DOHH2 (cell line): Measurements from ENCODE around the gene OR8J1.

Experiments used
- EZH2phosphoT487 ChIP-seq: fragments of 200-600 bp; sonication (generic); IDR thresholded peaks from 2 replicates; pipeline ENCODE4 v1.6.1; 2017; ENCODE audit warnings: borderline replicate concordance, mild to moderate bottlenecking, antibody characterized with exemption, low read length, moderate library complexity, mixed read lengths
- TF ChIP-seq, protein P1 (sequence below): fragments of 200-600 bp; sonication (generic); IDR thresholded peaks from one replicate; pipeline ENCODE4 v1.5.1; 2014; ENCODE audit warnings: antibody characterized with exemption, mild to moderate bottlenecking, low read depth, low read length; ENCODE audit not compliant: poor library complexity, severe bottlenecking

DNA sequence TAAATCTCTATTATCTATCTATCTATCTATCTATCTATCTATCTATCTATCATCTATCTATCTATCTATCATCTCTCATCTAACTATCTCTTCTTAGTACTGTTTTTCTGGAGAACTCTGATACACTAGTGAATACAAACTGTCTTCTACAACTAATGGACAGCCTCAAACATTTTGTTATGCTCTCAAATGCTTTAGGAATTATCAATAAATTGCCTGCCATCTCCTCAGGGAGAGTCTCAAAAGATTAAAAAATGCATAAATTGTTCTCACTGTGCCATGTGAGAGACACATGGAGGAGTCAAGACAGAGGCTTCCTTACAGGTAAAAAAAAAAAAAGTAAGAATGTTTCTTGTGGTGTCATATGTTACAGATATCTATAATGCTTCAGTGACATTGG is 39.2 kb upstream of the OR8J1 start, which contains the start of gene OR8K3:
- TF ChIP-seq, protein P1, sequence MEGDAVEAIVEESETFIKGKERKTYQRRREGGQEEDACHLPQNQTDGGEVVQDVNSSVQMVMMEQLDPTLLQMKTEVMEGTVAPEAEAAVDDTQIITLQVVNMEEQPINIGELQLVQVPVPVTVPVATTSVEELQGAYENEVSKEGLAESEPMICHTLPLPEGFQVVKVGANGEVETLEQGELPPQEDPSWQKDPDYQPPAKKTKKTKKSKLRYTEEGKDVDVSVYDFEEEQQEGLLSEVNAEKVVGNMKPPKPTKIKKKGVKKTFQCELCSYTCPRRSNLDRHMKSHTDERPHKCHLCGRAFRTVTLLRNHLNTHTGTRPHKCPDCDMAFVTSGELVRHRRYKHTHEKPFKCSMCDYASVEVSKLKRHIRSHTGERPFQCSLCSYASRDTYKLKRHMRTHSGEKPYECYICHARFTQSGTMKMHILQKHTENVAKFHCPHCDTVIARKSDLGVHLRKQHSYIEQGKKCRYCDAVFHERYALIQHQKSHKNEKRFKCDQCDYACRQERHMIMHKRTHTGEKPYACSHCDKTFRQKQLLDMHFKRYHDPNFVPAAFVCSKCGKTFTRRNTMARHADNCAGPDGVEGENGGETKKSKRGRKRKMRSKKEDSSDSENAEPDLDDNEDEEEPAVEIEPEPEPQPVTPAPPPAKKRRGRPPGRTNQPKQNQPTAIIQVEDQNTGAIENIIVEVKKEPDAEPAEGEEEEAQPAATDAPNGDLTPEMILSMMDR: no peak
- TF ChIP-seq EZH2phosphoT487: no peak
